Activated naive CD4-positive, alpha-beta T cell treated with anti-CD3 and anti-CD28 coated beads, Interleukin-2, amount 50 U/mL, for 72 hours (primary cell): Measurements from ENCODE around the gene RNU1-3. TPM values are rescaled to one million over a fixed set of nuclear protein-coding genes. Genes with fewer than 3 reads are reported as not detected.
A peak's percentile ranks its signal among the peaks of the same experiment; 100 is the strongest.
"Not testable (repeated sequence)": the region's sequence is repeated elsewhere in the genome, so short reads cannot be mapped to it uniquely, and the experiment has no call there.

Experiments used
- ATAC-seq, 2 donors: fragments of 150-1000 bp; cut with Tn5 transposase; 2 replicates each; pipeline ENCODE4 v1.10.0; 2021; ENCODE audit warnings: mild to moderate bottlenecking in 2 of 2, moderate library complexity in 2 of 2
- DNase-seq, 2 donors: peaks; one replicate each; pipeline ENCODE4 v3.0.0; 2021 to 2022; ENCODE audit warnings: low spot score in 2 of 2
- H3K27ac Mint-ChIP-seq, 2 donors: one replicate each; pipeline ENCODE4 v1.8.0; 2022; ENCODE audit warnings: mild to moderate bottlenecking in 2 of 2, mixed read lengths in 2 of 2
- H3K36me3 Mint-ChIP-seq, 2 donors: one replicate each; pipeline ENCODE4 v1.8.0; 2022; ENCODE audit warnings: mixed read lengths in 2 of 2
- H3K9me3 Mint-ChIP-seq, 2 donors: one replicate each; pipeline ENCODE4 v1.8.0; 2022; ENCODE audit warnings: mixed read lengths in 2 of 2
- total RNA-seq, 2 donors: library from RNA; stranded (reverse); gene quantifications; one replicate each; pipeline ENCODE4 v1.2.3, GENCODE V29; 2022

Gene RNU1-3
- total RNA-seq, 2 donors from 2014 or later: 1,082 to 1,722 TPM

DNA sequence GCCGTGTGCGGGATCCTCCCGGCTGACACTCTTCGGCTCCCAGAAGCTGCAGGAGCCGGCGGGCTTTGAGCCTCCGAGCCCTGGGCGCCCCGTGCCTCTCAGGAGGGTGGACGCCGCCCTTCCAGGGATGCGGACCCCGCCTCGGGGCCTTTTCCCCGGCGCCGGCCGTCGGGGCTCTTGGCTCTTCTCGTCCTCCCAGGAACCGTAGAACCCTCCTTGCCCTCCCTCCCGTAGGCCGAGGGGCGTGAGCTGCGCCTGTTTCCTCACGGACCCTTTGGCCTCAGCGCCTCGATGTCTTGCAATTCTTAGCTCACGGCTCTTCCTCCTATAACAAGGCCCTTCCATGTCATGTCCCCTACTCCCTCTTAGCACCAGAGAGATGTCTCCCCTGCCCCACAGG lies 13.6 kb upstream of the RNU1-3 start:
- H3K9me3 Mint-ChIP-seq, H3K27ac Mint-ChIP-seq, DNase-seq, H3K36me3 Mint-ChIP-seq, ATAC-seq: not testable (repeated sequence)

GRCh38 chr1:16677552-16678431 lies 11.0 kb upstream of the RNU1-3 start:
- H3K36me3 Mint-ChIP-seq: no peaks in the 10 kb centered on the region
- no peaks in the 10 kb centered on the region for H3K9me3 Mint-ChIP-seq
- H3K27ac Mint-ChIP-seq: peak overlapping the region; percentile 93 to 100
- DNase-seq (peak; percentile 64 to 77), ATAC-seq (peak; percentile 91 to 95)

GRCh38 chr1:16676661-16677523 lies 10.1 kb upstream of the RNU1-3 start:
- ATAC-seq (peak; percentile 67 to 70), DNase-seq (peak in 1 of 2 donors; percentile 27)
- not testable (repeated sequence) for H3K9me3 Mint-ChIP-seq, H3K36me3 Mint-ChIP-seq
- peak overlapping the region; percentile 78 to 93 for H3K27ac Mint-ChIP-seq

GRCh38 chr1:16675118-16675510 lies 8.4 kb upstream of the RNU1-3 start:
- not testable (repeated sequence) for H3K9me3 Mint-ChIP-seq, DNase-seq, H3K36me3 Mint-ChIP-seq, H3K27ac Mint-ChIP-seq, ATAC-seq

GRCh38 chr1:16673976-16674375 lies 7.2 kb upstream of the RNU1-3 start:
- not testable (repeated sequence) for ATAC-seq, H3K9me3 Mint-ChIP-seq, H3K36me3 Mint-ChIP-seq, DNase-seq, H3K27ac Mint-ChIP-seq

- not testable (repeated sequence) for H3K27ac Mint-ChIP-seq, ATAC-seq, DNase-seq, H3K36me3 Mint-ChIP-seq, H3K9me3 Mint-ChIP-seq
Measured at GRCh38 chr1:16665836-16666235, 912 bp downstream of the RNU1-3 start.

DNA sequence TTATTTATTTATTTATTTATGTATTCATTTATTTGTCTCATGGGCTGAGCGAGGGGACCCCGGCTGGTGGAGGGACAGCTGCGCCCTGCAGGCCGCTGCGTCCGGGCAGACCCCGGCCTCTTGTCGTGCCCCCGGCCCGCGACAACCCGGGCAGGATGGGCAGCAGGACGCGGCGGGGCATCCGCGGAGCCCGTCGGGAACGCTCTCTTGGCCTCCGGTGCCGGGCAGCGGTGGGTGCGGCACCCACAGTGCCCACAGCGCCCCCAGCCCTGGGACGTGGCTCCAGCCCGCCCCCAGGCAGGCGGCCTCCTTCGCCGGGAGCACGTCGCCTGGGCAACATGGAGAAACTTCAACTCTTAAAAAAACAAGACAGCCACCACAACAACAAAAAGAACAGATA lies 8.5 kb downstream of the RNU1-3 start:
- not testable (repeated sequence) for H3K27ac Mint-ChIP-seq, H3K36me3 Mint-ChIP-seq, ATAC-seq, DNase-seq, H3K9me3 Mint-ChIP-seq

DNA sequence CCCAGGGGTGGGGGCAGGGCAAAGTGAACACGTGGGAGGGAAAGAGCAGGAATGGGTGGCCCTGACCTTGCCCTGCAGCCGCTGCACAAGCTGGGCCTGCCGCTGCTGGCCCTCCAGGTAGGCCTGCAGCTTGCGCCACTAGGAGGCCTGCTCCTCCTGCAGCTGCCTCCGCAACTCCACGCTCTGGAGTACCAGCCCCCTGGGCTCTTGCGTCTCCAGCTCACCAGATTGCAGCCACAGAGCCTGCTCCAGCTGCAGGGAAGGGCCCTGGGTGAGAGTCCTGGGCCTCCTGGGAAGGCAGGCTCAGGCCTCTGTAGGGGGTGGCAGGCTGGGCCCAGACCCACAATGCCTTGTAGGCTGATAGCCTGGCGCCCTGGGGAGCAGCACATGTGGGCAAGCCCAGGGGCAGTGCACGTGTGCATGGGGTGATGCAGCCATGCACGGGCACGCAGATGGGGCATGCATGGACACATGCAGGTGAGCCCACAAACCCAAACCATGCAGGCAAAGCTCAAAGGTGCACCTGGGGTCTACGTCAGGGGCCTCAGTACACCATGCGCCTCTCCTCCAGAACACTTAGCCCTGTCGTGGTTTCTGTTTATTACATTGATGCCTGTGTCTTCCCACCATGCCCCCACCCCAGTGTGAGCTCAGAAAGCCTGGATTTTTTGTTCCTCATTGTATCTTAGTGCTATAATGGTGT lies 9.6 kb downstream of the RNU1-3 start:
- peak in 1 of 2 donors; percentile 11 for ATAC-seq
- not testable (repeated sequence) for DNase-seq, H3K36me3 Mint-ChIP-seq, H3K27ac Mint-ChIP-seq, H3K9me3 Mint-ChIP-seq

- peak; percentile 47 to 60 for ATAC-seq
- not testable (repeated sequence) for H3K36me3 Mint-ChIP-seq, H3K27ac Mint-ChIP-seq, H3K9me3 Mint-ChIP-seq, DNase-seq
Measured at GRCh38 chr1:16656574-16656973, 10.2 kb downstream of the RNU1-3 start.

DNA sequence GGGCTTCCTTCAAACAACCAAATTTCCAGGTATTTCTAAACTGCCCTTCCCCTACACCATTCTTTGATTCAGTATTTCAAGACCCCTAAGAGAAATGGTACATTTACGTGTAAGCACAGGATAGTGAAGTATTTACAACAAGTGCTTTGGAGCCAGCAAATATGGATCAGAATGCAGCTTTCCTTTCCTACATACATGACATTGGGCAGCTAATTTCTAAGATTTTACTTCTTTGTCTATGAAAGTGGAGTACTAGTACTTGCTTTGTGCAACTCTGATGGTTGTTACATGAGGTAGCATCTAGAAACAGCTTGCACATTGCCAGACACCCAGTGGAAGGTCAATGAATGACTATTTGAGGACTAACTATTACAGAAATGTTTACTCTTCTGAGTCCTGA lies 15.2 kb downstream of the RNU1-3 start:
- H3K9me3 Mint-ChIP-seq, H3K36me3 Mint-ChIP-seq, H3K27ac Mint-ChIP-seq, DNase-seq, ATAC-seq: not testable (repeated sequence)

- DNase-seq, H3K9me3 Mint-ChIP-seq, ATAC-seq, H3K36me3 Mint-ChIP-seq, H3K27ac Mint-ChIP-seq: not testable (repeated sequence)
Measured at GRCh38 chr1:16649960-16650359, 16.8 kb downstream of the RNU1-3 start.

- not testable (repeated sequence) for H3K27ac Mint-ChIP-seq, H3K36me3 Mint-ChIP-seq, DNase-seq, ATAC-seq, H3K9me3 Mint-ChIP-seq
Measured at GRCh38 chr1:16649390-16649789, 17.4 kb downstream of the RNU1-3 start.

GRCh38 chr1:16648756-16649155 lies 18.0 kb downstream of the RNU1-3 start:
- ATAC-seq, DNase-seq, H3K9me3 Mint-ChIP-seq, H3K27ac Mint-ChIP-seq, H3K36me3 Mint-ChIP-seq: not testable (repeated sequence)

- not testable (repeated sequence) for H3K36me3 Mint-ChIP-seq, H3K27ac Mint-ChIP-seq, ATAC-seq, H3K9me3 Mint-ChIP-seq, DNase-seq
Measured at GRCh38 chr1:16648250-16648649, 18.5 kb downstream of the RNU1-3 start.

- H3K36me3 Mint-ChIP-seq, H3K27ac Mint-ChIP-seq, H3K9me3 Mint-ChIP-seq: not testable (repeated sequence)
- ATAC-seq: peak in 1 of 2 donors; percentile 3
- peak in 1 of 2 donors; percentile 57 for DNase-seq
Measured at GRCh38 chr1:16647179-16648176, 19.3 kb downstream of the RNU1-3 start.

DNA sequence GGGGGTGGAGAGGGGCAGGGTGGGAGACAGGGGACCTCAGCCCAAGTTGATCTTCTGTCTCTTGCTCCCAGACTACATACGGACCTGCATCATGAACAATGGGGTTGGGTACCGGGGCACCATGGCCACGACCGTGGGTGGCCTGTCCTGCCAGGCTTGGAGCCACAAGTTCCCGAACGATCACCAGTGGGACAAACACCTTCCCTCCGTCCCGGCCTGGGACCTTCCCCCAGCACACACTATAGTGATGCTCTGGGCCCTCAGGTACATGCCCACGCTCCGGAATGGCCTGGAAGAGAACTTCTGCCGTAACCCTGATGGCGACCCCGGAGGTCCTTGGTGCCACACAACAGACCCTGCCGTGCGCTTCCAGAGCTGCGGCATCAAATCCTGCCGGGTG lies 20.0 kb downstream of the RNU1-3 start:
- not testable (repeated sequence) for H3K9me3 Mint-ChIP-seq, H3K27ac Mint-ChIP-seq, H3K36me3 Mint-ChIP-seq, DNase-seq, ATAC-seq
